ENCODE results near the gene ITK.

Gene ITK

DNA sequence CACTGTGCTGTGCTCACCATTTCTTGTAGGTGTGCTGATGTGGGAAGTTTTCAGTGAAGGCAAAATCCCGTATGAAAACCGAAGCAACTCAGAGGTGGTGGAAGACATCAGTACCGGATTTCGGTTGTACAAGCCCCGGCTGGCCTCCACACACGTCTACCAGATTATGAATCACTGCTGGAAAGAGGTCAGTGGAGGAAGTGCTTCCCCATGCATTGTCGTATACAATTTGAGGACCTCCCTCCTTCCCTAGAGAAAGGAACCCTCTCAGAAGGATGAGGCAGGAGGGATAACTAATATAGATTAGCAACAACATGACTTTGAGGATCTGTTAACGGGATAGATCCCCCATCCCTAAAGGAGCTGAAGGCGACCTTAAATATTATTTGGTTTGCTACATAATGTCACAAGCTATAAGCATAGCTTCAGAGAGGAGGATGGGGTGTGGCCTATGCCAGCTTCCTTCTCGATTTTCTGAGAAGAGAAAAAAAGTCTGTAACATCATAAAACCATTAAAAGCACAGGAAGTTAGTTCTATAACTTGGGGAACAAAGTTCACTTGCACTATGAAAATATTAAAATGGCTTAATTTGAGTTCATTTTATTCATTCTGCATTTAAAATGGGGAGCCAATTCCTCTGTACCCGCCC is 68.3 kb downstream of the ITK start:
- DNase-seq (ENCODE audit: low read depth), result no peak

GRCh38 chr5:157252711-157253465 is 72.2 kb downstream of the ITK start:
- no peak for DNase-seq (ENCODE audit: low read depth)

GRCh38 chr5:157253547-157253946 is 72.9 kb downstream of the ITK start:
- DNase-seq (ENCODE audit: low read depth), result no peak

DNA sequence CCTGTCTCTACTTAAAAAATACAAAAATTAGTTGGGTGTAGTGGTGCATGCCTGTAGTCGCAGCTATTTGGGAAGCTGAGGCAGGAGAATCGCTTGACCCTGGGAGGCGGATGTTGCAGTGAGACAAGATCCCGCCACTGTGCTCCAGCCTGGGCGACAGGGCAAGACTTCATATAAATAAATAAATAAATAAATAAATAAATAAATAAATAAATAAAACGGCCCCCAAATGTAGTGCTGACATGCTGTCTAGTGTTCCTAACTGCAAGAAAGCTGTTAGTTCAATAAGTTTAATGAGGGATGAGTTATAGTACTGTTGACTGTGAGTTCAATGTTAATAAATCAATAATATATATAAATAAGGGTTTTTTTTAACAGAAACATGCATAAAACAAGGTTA is 77.8 kb downstream of the ITK start:
- no peak for DNase-seq (ENCODE audit: low read depth)

DNA sequence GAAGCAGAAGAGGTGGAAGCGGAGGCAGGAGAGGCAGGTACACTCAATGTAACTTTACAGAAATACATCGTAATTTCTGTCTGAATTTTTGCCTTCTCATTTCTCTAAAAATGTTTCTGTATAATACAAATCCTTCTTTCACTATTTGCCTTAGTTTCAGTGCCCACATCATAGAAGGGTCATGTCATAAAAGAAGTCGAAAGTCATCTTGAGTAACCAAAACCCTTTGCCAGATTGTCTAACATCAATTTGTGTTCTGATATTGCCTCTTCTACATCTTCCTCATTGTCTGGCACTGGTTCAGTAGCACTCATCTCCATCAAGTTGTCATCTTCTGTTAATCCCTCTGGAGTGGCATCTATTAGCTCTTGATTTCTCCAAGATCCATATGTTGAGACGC is 79.1 kb downstream of the ITK start:
- DNase-seq (ENCODE audit: low read depth), result no peak

DNA sequence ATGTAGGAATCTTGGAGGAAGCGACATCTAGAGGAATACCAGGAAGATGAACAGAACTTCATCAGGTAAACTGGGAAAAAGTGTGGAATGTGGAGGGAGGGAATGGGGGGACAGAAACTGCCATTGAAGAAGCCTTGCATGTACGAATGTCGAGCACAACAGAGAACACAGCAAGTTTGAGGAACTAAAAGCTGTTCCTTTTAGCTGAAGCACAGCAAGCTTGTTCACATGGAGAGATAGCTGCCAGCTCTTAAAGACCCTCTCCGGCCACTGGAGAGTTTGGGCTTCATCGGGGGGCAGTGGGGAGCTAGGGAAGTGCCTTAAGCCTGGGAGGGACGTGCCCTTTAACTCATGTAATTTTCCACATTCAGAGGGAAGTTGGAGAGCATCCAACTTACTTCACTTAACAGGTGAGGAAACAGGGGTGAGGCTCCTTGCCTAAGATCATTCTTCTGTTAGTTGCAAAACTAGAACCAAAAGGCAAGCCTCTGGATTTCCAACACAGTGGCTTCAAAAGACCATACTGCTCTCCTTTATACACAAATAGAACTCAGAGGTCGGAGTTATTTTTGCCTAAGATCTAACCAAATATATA is 83.0 kb downstream of the ITK start:
- no peak for DNase-seq (ENCODE audit: low read depth)

- peak; percentile 70 for DNase-seq (ENCODE audit: low read depth)
These were observed 85.2 kb downstream of the ITK start, which contains the start of gene CYFIP2 for GRCh38 chr5:157265714-157266285. Gene CYFIP2 (plus strand): TSS chr5:157266123. CDS start chr5:157285362, 19,239 bp downstream.

GRCh38 chr5:157266286-157267007 is 85.8 kb downstream of the ITK start:
- no peak for DNase-seq (ENCODE audit: low read depth)

GRCh38 chr5:157267025-157267424 is 86.4 kb downstream of the ITK start:
- no peak for DNase-seq (ENCODE audit: low read depth)

- no peak for DNase-seq (ENCODE audit: low read depth)
These were observed 87.3 kb downstream of the ITK start for GRCh38 chr5:157267761-157268480.

- no peak for DNase-seq (ENCODE audit: low read depth)
These were observed 88.6 kb downstream of the ITK start for GRCh38 chr5:157269165-157269671.

DNA sequence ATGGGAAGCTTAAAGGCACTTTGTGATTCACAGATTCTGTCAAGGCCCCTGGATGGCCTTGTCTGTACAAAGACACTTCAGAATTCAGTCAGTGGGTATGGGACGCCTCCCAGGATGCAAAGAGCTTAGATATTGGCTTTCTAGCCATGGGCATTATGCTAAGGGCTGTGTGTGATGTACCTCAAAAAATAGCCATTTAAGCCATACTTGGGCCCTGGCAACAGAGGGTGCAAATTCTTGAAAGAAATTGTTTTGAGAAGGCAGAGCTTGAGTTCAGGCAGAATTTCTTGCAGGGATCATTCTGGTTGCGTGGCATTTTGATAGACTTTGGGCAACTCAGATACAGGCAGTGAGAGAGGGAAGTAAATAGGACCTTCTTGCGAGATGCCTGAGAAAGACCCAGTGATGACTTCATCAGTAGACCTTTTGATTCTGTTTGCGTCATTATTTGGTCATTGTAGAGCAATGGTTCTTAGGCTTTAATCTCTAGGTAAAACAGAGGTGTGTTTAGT is 89.2 kb downstream of the ITK start:
- DNase-seq (ENCODE audit: low read depth), result no peak

- DNase-seq (ENCODE audit: low read depth), result no peak
These were observed 90.1 kb downstream of the ITK start for GRCh38 chr5:157270771-157271170.

DNA sequence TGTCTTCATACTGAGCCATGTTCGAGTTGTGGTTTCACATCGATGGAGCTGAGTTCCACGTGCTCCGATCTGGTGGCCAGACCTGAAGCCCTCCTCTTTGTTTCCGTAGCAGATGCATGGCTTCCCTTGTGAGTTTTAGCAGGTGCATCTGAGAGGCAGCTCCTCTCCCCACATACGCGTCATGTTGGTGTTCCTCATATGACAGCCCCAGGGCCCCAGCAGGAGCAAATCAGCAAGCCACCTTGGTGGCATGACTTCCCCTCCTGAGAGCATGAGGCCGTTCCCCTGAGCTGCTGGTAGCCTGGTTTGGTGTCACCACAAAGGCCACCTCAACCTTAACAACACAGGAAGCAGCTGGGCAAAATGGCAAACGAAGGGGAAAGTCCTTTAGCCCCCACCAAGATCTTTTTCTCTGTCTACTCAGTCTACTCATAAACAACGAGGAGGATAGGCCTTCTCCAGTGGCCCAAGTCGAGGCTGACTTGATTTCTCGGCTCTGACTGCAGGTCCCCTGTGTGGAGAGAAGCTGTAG is 91.2 kb downstream of the ITK start:
- DNase-seq (ENCODE audit: low read depth), result peak; percentile 33

DNA sequence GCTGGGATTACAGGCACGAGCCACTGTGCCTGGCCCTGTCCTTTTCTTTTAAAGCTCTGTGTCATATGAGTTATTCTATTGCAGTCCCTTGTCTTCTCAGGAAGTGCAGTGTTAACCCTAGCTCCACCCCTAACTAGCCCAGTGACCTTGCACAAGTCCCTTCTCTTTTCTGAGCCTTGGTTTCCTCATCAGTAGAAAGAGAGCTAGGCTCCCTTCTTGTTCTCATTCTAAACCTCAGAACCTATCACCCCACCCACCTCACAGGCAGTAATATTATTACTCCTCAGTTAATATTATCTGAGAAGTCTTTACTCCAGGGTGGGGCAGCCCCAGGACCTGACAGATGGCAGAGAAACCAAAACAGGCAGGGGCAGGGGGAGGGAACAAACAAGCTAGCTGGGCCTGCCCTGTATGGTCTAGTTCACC is 92.5 kb downstream of the ITK start:
- no peak for DNase-seq (ENCODE audit: low read depth)

GRCh38 chr5:157275403-157275802 is 94.8 kb downstream of the ITK start:
- no peak for DNase-seq (ENCODE audit: low read depth)

GRCh38 chr5:157278319-157279037 is 97.8 kb downstream of the ITK start:
- DNase-seq (ENCODE audit: low read depth), result no peak

GRCh38 chr5:157279605-157280239 is 99.1 kb downstream of the ITK start:
- DNase-seq (ENCODE audit: low read depth), result no peak

GRCh38 chr5:157280927-157281326 is 100.3 kb downstream of the ITK start:
- DNase-seq (ENCODE audit: low read depth), result no peak

DNA sequence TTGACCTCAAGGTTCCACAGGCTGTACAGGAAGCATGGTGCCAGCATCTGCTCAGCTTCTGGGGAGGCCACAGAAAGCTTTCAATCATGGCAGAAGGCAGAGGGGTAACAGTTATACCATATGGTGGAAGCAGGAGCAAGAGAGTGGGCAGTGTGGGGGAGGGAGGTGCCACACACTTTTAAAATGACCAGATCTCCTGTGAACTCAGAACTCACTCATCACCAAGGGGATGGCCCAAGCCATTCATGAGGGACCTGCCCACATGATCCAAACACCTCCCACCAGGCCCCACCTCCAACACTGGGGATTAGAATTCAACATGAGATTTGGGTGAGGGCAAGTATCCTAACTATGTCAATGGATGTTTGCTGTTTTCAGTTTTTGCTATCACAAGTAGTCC is 101.5 kb downstream of the ITK start:
- no peak for DNase-seq (ENCODE audit: low read depth)

All from stimulated activated CD8-positive, alpha-beta memory T cell treated with anti-CD3 and anti-CD28 coated beads, Interleukin-15, amount 100 ng/mL, for 24 hours (primary cell).